ENCODE results near the gene ACSM2A. TPM values are rescaled to one million over a fixed set of nuclear protein-coding genes. Genes with fewer than 3 reads are reported as not detected.
"Not testable (repeated sequence)": the region's sequence is repeated elsewhere in the genome, so short reads cannot be mapped to it uniquely, and the experiment has no call there.

Gene ACSM2A
- total RNA-seq, 1 donor from 2014 or later: not detected

GRCh38 chr16:20520103-20520502, 68.8 kb downstream of the ACSM2A start:
- Mint-ChIP-seq H3K9me3 (peaks cover 52% of the 10 kb centered on the region), H3K4me1 (no peaks in the 10 kb centered on the region), H3K27ac (no peak overlapping the region), H3K36me3 (no peaks in the 10 kb centered on the region), H3K27me3 (ENCODE audit: low read depth) (no peaks in the 10 kb centered on the region), H3K4me3 (no peak overlapping the region)
- no peak for DNase-seq (ENCODE audit: low spot score in 2 of 2, unreplicated experiment in 2 of 2)
- TF ChIP-seq CTCF (IDR thresholded peaks at IDR 0.05; ENCODE audit: unreplicated experiment): no peak

DNA sequence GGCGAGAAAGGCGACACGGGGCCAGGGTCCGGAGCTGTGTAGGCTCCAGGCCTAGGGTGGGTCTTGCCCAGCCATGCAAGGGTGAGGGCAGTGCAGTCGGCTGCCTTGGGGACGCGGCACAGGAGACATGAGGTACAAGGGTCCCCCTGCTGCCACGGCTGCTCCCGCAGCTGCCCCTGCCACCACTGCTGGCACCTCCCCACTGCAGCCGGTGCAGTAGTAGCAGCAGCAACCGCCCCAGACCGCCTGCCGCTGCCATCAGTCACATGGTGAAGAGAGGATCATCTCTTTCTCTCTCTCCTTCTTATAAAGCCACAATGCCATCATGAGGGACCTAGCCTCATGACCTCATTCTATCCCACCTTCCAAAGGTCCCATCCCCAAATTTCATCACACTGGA, 80.5 kb downstream of the ACSM2A start:
- H3K36me3 Mint-ChIP-seq; H3K9me3 Mint-ChIP-seq; H3K27ac Mint-ChIP-seq; H3K4me1 Mint-ChIP-seq; H3K27me3 Mint-ChIP-seq (ENCODE audit: low read depth); H3K4me3 Mint-ChIP-seq; DNase-seq (ENCODE audit: low spot score in 2 of 2, unreplicated experiment in 2 of 2): not testable (repeated sequence)

DNA sequence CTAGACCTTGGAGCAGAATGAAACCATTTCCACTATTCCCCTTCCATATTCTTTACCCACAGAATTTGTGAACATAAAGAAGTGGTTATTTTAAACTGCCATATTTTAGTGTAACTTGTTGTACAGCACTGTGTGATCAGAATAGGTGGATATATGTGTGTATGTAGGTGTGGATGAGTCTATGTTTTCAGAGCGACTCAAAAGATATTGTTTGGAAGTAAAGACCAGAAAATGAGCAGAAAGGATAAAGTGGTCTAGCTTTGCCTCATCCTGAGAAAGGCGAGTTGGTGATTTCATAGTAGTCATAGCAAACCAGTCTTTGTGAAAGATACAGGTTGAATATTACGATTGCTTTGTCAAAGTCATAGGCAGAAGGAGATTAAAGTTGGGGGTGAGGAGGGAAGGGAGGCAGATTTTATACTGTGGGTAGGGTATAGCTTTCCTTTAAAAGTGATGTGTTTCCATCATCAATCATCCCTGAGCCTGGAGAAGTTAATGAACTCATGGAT, 81.0 kb downstream of the ACSM2A start:
- not testable (repeated sequence) for H3K27ac Mint-ChIP-seq; DNase-seq (ENCODE audit: low spot score in 2 of 2, unreplicated experiment in 2 of 2); H3K4me1 Mint-ChIP-seq; H3K36me3 Mint-ChIP-seq; H3K4me3 Mint-ChIP-seq; H3K27me3 Mint-ChIP-seq (ENCODE audit: low read depth)
- H3K9me3 Mint-ChIP-seq: peaks cover 11% of the 10 kb centered on the region

DNA sequence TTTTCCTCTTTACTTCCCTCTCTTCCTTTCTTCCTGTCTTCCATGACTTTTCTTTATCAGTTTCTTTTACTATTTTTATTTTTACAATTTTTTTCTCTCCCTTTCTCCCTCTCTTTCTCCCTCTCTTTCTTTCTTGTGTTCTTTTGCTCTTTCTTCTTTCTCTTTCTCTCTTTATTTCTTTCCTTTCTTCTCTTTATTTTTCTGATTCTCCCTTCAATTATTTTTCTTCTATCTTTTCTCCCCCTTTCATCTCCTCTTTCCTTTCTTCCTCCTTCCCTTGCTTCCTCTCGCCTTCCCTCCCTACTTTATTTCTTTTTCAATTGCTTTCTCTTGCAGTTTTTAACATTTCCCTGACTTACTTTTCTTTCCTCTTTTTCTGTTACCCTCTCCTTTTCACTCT, 85.3 kb downstream of the ACSM2A start:
- H3K9me3 Mint-ChIP-seq: peaks cover 16% of the 10 kb centered on the region
- not testable (repeated sequence) for H3K4me3 Mint-ChIP-seq; H3K27ac Mint-ChIP-seq; H3K27me3 Mint-ChIP-seq (ENCODE audit: low read depth); H3K36me3 Mint-ChIP-seq; DNase-seq (ENCODE audit: low spot score in 2 of 2, unreplicated experiment in 2 of 2); H3K4me1 Mint-ChIP-seq

Other genes starting within 250 kb of the ACSM2A start
- not detected in 3 replicates for gene GP2, start 124.0 kb upstream of the ACSM2A start, total RNA-seq
- gene UMOD, start 98.8 kb upstream of the ACSM2A start, total RNA-seq: not detected in 3 replicates
- gene PDILT, start 46.8 kb upstream of the ACSM2A start, total RNA-seq: not detected in 3 replicates
- not detected in 3 replicates for gene ACSM5, start 42.0 kb upstream of the ACSM2A start, total RNA-seq
- not detected in 3 replicates for gene ACSM2B, start 124.8 kb downstream of the ACSM2A start, total RNA-seq
- gene ACSM1, start 246.2 kb downstream of the ACSM2A start, total RNA-seq: 0.66 to 0.97 TPM (median 0.76 TPM) in 3 replicates

Data from mesothelial cell of epicardium (in vitro differentiated cells).